Measurements from ENCODE around the gene PCAT7. TPM values are rescaled to one million over a fixed set of nuclear protein-coding genes. Genes with fewer than 3 reads are reported as not detected.

The PCAT7 gene
- total and polyA plus RNA-seq, 2 experiments from 2014 or later, result 4.0 to 5.5 TPM

- no peak overlapping the region for H3K4me3 ChIP-seq
- H3F3A ChIP-seq (replicated peaks; ENCODE audit: low read depth), result no peaks in the 10 kb centered on the region
- TF ChIP-seq EZH2 (IDR thresholded peaks at IDR 0.05; ENCODE audit: low read depth, unreplicated experiment) (no peak), CREB1 (CRISPR knock-in tag; IDR thresholded peaks at IDR 0.05; ENCODE audit: low read depth) (no peak), ZNF331 (CRISPR knock-in tag; IDR thresholded peaks at IDR 0.05; ENCODE audit: low read depth) (no peak), REST (IDR thresholded peaks at IDR 0.05; ENCODE audit: unreplicated experiment) (no peak), STAT1 (IDR thresholded peaks at IDR 0.05; ENCODE audit: unreplicated experiment) (no peak), CTCF (conservative IDR thresholded peaks at IDR 0.05; ENCODE audit: low read depth in 2 of 2) (no peak), EZH2phosphoT487 (IDR thresholded peaks at IDR 0.05; ENCODE audit: unreplicated experiment) (no peak), ZNF462 (CRISPR knock-in tag; IDR thresholded peaks at IDR 0.05) (no peak), JUNB (IDR thresholded peaks at IDR 0.05; ENCODE audit: unreplicated experiment) (no peak), POLR2AphosphoS5 (IDR thresholded peaks at IDR 0.05; ENCODE audit: low read depth) (no peak), ZNF114 (CRISPR knock-in tag; IDR thresholded peaks at IDR 0.05) (no peak), ETS1 (IDR thresholded peaks at IDR 0.05) (no peak), NANOG (IDR thresholded peaks at IDR 0.05; ENCODE audit: borderline replicate concordance) (no peak)
- peaks cover 2% of the 10 kb centered on the region; the same call in 1 of the 3 replicates for H3K9me3 Mint-ChIP-seq
- DNase-seq (ENCODE audit: low spot score) (no peak), ATAC-seq (no peak)
- H3K27ac Mint-ChIP-seq, result no peak overlapping the region
- H3K36me3 Mint-ChIP-seq (ENCODE audit: low read depth), result no peaks in the 10 kb centered on the region
- H3K4me2 ChIP-seq, result no peak overlapping the region
- H3K9me2 ChIP-seq (ENCODE audit: insufficient read depth), result peaks cover 4% of the 10 kb centered on the region; the same call in 1 of the 2 replicates
- H3K79me2 ChIP-seq (replicated peaks; ENCODE audit: insufficient read depth), result 0 out of 2 replicates have a peak, but pooled peaks cover 5% of the 10 kb centered on the region
- no peaks in the 10 kb centered on the region for H3K36me3 ChIP-seq (ENCODE audit: insufficient read depth)
- no peaks in the 10 kb centered on the region for H4K20me1 ChIP-seq (replicated peaks; ENCODE audit: insufficient read depth)
- no peak overlapping the region for H3K27ac ChIP-seq (ENCODE audit: low read depth)
- no peak overlapping the region for H3K4me3 Mint-ChIP-seq
- no peak overlapping the region for H2AFZ ChIP-seq
- H3K4me1 ChIP-seq (ENCODE audit: insufficient read depth), result no peaks in the 10 kb centered on the region
- H3K4me1 Mint-ChIP-seq, result peaks cover 4% of the 10 kb centered on the region; the same call in 2 of the 3 replicates
- H3K27me3 Mint-ChIP-seq (ENCODE audit: insufficient read depth, low read depth, poor library complexity), result peaks cover 1% of the 10 kb centered on the region
- H3K27me3 ChIP-seq (ENCODE audit: insufficient read depth), result no peaks in the 10 kb centered on the region
Observed at GRCh38 chr9:94507531-94508258, 47.2 kb upstream of the PCAT7 start.

All from GM23338 (cell line).